Activated CD4-positive, alpha-beta T cell treated with anti-CD3 and anti-CD28 coated beads, Interleukin-2, amount 50 U/mL, for 48 hours (primary cell): ENCODE measurements around the gene PRKN.

Experiments used
- DNase-seq, 2 experiments: peaks; one replicate each; pipeline ENCODE4 v3.0.0-alpha.2; 2020

PRKN gene

DNA sequence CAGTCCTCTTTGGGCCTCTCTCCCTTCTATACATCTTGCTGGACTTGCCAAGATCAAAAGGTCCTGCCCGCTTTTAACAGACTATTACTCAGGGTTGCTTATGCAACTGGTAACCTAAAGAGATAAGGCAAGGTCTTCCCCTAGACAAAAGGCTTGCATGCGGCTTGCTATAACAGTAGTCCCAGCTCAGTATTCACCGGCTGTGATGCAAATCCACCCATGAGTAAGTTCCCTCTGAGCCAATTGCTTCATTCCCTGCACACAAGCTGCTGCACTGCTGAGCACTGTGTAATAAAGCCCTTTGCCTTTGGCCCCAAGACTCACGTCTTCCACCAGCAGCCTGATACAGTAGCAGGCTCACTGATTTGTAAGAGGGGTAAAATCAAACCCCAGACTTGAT is 363.8 kb downstream of the PRKN start:
- DNase-seq: no peak

DNA sequence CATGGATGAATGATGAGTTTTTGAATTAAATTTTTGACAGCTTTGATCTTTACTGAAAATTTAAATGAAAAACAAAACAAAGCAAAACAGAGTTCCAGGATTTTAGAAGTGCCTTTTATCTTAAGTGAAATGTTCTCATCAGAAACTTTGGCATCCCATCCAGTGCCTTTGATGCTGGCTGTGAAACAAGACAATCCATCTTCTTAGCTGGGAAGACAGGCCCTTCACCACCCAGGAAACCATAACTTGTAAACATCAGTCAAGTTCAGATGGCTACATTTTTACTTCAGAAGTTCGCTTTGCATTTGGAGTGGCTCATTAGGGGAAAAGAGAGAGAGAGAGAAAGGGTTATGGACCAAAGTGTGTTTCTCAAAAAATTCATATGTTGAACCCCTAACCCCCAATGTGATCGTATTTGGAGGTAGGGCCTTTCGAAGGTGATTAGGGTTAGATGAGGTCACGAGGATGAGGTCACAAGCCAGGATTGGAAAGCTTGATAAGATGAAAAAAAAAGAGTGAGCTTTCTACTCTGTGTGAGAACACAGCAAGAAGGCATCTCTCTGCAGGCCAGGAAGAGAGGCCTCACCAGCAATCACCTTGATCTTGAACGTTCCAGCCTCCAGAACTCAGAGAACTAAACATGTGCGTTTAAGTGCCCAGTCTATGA is 366.5 kb downstream of the PRKN start:
- DNase-seq: no peak

DNA sequence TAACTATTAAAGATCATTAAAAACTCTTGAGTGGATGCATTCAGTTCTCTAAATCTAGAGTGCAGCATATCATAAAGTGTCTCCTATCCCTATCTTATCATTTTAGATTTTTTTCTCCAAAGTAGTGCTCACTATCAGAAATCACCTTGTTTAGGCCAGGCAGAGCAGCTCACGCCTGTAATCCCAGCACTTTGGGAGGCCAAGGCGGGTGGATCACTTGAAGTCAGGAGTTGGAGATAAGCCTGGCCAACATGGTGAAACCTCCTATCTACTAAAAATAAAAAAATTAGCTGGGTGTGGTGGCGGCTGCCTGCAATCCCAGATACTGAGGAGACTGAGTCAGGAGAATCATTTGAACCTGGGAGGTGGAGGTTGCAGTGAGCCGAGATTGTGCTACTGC is 368.9 kb downstream of the PRKN start:
- no peak for DNase-seq

GRCh38 chr6:162345051-162345511 is 382.5 kb downstream of the PRKN start:
- DNase-seq: no peak

DNA sequence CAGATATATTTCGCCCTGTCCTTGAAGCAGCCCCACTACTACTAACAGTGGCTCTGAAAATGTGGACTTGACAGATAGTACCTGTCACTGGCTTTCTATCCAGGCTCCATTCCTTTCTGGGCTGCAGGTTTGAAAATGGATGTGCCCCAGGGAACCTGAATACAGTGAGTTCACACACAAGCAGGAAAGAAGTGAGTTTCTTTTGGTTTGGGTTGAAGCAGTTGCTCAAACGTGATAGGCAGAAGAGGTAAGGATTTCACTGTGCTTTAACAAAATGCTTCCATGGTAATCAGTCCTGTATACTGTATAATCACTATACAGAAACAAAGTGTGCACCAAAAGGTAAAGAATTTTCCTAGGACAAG is 382.9 kb downstream of the PRKN start:
- no peak for DNase-seq

- DNase-seq: no peak
Observed at GRCh38 chr6:162343936-162344645, 383.5 kb downstream of the PRKN start.

GRCh38 chr6:162343198-162343935 is 384.2 kb downstream of the PRKN start:
- no peak for DNase-seq

DNA sequence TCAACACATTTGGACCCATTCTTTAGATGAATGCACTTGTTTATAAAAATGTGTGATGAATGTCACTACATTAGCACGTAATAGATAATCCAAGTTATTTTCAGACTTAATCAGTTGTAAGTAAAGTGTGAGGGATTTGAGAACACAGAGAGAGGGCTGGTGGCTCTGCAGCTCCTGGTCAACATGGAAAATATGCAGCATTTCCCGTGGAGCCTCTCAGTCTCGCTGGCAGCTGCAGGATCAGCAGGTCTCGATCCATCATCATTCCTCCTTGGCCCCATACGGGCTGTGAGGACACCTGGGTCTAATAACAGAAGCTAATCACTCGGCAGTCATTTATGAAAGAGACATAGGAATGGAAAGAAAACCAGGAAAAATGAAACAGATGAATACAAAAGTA is 390.2 kb downstream of the PRKN start:
- DNase-seq: no peak

DNA sequence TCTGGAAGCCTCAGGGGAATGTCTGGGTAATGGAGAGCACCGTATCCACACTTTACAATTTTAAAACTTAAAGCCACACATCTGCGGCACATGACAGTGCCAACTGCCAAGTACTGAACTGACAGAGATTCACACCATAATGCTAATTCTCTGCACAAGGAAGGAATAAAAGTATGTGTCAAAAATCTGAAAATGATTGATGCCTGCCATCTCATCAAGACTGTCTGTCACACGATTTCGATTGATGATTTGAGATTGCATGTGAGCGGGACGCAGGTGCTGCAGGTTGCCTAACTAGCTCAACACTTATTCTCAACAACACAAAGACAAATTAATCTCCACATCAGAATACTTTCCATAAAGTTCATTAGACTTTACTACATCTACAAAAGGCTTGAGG is 391.2 kb downstream of the PRKN start:
- no peak for DNase-seq

DNA sequence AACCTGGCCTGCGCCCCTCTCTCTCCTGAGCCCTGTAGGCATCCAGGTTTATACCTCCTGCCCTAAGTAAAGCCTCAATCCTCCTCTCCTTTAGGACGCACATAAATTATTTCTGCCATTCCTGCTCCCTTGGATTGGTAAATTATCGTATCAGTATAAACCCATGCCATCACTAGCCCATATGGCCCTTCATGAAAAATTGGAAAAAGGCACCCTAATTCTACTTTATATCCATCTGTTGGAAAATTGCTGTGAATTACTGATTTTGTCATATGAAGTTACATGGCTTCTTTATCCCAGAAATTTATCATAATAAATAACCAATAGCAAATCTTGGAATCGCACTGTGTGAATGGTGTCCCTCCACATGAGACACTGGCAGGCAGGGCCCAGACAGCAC is 395.2 kb downstream of the PRKN start:
- DNase-seq: no peak

DNA sequence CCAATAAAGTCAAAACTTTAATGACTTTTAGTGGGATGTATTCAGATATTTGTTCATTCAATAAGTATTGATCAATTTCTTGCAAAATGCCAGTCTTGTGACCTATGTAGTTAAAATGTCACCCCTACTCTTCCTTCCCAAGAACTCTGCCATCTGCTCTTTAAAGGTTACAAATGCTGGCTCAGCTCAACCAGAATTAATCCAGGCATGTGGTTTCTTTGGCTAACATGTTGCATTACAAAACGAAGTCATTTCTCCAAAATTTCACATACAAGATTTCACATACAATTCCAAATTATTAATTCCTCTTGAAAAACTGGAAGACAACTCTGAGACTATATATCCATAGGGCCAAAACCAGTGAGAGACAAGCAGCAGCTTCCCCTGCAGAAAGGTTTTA is 395.7 kb downstream of the PRKN start:
- no peak for DNase-seq

DNA sequence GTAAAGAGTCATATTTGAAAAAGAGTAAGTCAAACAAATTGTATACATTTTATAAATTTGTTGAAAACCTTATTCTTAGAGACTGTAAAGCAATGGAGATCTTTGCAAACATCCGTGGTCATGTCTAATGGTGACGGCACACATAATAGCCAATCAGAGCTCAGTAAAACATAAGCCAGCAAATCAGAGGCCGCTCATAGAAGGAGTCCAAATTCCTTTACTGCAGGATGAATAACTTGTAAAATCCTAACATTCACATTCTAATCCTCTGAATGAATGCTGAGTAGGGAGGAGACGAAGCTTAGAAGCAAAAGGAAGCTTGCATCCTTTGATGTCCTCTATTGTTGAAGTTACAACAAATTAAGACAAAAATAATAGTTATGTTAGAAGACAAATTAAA is 401.7 kb downstream of the PRKN start:
- DNase-seq: no peak

- DNase-seq: no peak
Observed at GRCh38 chr6:162325051-162325450, 402.5 kb downstream of the PRKN start.

DNA sequence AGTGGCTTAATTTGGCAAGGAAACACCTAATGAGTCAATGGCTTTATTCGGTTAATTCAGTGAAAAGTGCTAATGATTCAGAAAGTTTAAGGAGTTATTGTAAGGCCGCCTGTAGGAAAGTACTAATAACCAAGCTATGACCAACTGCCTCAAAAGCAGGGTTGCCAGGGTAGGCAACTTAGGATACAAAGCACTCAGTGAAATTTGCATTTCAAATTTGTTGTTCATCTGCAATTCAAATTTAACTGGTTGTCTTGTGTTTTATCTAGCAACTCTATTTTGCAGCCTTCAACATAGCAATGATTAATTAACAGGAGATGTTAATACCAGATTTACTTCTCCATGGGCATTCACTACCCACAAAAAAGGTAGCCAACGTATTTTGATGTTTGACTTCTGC is 412.3 kb downstream of the PRKN start:
- DNase-seq: no peak

GRCh38 chr6:162313922-162314660 is 413.5 kb downstream of the PRKN start:
- DNase-seq: no peak

GRCh38 chr6:162307865-162308264 is 419.7 kb downstream of the PRKN start:
- DNase-seq: no peak

- no peak for DNase-seq
Observed at GRCh38 chr6:162306616-162307015, 420.9 kb downstream of the PRKN start.

DNA sequence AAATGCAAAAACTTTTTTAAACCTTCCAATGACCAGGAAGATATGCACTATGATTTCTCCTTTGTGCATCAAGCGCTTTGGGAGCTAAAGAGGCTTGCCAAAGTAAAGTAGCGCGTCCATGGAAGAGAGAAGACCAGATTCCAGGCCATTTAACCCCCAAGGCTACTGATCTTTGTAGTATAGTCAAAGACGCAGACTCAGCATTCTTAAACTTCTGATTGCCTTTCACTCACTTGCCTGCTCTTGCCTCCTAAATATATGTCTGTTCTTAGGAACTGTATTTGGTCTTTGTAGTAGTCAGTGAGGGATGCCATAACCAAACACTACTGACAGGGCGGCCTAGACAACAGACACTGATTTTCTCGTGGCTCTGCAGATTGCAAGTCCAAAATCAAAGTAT is 426.4 kb downstream of the PRKN start:
- no peak for DNase-seq

DNA sequence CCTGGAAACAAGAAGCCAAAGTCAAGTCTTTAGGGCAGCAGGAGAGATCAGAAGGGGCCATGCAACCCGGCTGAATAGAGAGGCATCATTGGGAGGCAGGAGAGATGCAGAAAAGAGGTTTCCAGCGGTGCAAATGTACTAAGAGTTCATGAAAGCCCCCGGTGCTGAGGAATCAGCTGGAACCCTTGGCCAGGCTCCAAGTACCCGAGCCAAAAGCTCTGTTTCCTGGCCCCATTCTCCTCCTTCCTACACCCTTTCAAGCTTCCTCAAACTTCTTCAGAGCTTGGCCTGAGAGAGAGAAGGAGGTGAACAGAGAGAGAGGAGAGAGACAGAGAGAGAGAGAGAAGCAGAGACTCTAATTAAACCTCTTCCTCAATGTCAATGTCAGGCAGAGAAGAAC is 433.5 kb downstream of the PRKN start:
- no peak for DNase-seq

GRCh38 chr6:162292915-162293314 is 434.7 kb downstream of the PRKN start:
- DNase-seq: no peak

DNA sequence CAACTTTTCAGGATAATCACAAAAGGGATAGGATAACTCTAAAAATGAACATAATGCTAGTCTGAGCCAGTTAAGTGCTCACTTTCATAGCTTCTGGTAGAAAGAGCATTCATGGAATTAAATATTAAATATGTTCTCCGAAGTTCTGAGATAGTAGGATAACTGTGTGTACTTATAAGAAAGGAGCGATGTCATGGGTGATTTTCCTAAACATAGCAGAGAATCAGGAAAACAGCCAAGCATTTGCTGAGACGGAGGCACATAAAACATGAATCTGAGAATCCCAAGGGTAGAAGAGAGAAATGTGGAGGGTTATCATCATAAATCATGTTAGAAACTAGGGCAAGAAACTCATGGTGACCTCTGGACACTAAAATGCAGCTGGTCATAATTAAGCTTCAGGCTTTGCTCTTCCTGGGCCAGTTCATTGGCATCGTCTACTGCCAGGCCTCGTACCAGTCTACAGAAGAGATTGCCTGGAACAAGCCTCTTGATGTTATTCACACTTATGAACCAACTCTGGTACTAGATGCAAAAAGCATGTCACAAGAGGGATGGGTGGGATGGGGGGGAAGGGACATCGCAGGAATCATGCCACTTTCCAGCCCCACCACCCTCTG is 436.6 kb downstream of the PRKN start:
- no peak for DNase-seq

GRCh38 chr6:162289972-162290371 is 437.6 kb downstream of the PRKN start:
- no peak for DNase-seq

- DNase-seq: no peak
Observed at GRCh38 chr6:162273986-162274385, 453.6 kb downstream of the PRKN start.
